ENCODE measurements around the gene CLK1. TPM values are rescaled to one million over a fixed set of nuclear protein-coding genes. Genes with fewer than 3 reads are reported as not detected.

Gene CLK1
- total RNA-seq, 2 experiments from 2014 or later = 95.8 to 102 TPM

- ChIA-PET CTCF (interaction anchor here (1.4 kb wide), 1 partner anchor 23 kb away, joined by 3 read pairs; no protein-coding TSS in a partner anchor), POLR2A (interaction anchor here (0.7 to 1.2 kb wide), 2 partner anchors 10 to 39 kb away, joined by 3 read pairs; no protein-coding TSS in a partner anchor)
Measured at GRCh38 chr2:200818732-200819131, 45.7 kb downstream of the CLK1 start.

GRCh38 chr2:200814917-200815316 lies 49.5 kb downstream of the CLK1 start:
- ChIA-PET CTCF (interaction anchor here (1.0 kb wide), 1 partner anchor 49 kb away, joined by 3 read pairs; the partner anchor contains the start of gene CLK1), POLR2A (interaction anchor here (1.0 to 3.1 kb wide), 4 partner anchors 44 to 102 kb away, joined by 4 to 26 read pairs (median 14); partner anchors contain the start of gene CLK1)

- POLR2A ChIA-PET = interaction anchor here (0.6 to 3.1 kb wide), 7 partner anchors 14 to 101 kb away, joined by 3 to 26 read pairs (median 5); partner anchors contain the start of gene CLK1
- CTCF ChIA-PET = interaction anchor here (0.7 to 1.0 kb wide), 2 partner anchors 50 to 111 kb away, joined by 3 read pairs; partner anchors contain the start of gene CLK1
Measured at GRCh38 chr2:200814276-200814815, 50.1 kb downstream of the CLK1 start.

- ChIA-PET CTCF (interaction anchor here (3.5 kb wide), 1 partner anchor 99 kb away, joined by 9 read pairs; no protein-coding TSS in a partner anchor), POLR2A (interaction anchor here (1.0 to 3.1 kb wide), 4 partner anchors 47 to 99 kb away, joined by 3 to 16 read pairs (median 6); partner anchors contain the start of gene CLK1)
Measured at GRCh38 chr2:200812122-200813022, 52.1 kb downstream of the CLK1 start.

DNA sequence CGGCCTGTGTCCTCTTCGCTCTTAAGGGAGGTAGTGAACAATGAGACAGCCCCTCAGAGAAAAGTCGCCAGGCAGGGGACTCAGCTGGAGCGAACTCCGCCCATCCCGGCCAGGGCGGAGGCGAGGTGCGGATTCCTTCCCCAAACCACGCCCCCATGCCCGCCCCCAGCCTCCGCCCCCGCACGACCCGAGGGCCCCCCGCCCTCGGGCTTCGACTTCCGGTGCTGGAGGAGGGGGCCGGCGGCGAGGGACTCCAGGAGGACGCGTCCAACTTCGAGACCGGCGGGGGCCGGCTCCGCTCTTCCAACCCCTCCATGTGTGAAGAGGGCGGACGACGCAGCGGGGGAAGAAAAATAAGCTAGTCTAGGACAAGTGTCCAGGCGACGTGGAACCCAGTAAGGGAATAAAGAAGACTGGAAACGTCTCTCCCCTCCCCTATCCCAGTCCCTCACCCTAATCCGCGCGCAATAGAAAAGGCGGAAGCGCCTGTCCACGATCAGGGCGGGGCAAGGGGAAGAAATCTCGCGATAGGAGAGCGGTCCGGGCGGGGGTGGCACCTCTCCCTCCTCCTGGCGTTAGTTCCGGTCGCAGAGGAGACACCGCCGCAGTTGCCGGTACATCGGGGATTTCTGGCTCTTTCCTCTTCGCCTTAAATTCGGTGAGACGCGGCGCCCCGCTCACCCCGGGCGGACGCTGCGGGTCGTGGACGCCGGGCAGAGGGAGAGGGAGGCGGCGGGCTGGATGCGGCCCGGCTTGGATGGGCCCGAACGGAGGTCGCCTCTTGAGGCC lies 52.9 kb downstream of the CLK1 start, which contains the start of gene BZW1:
Gene BZW1, plus strand, starts transcription at position 578 of the 789 bp plus-strand sequence. CDS start 1,308 bp downstream, outside the sequence.
- ChIA-PET POLR2A (interaction anchor here (1.3 kb wide), 2 partner anchors 53 to 98 kb away, joined by 4 to 7 read pairs; partner anchors contain the start of gene CLK1), CTCF (interaction anchor here (3.5 kb wide), 1 partner anchor 98 kb away, joined by 9 read pairs; no protein-coding TSS in a partner anchor)

DNA sequence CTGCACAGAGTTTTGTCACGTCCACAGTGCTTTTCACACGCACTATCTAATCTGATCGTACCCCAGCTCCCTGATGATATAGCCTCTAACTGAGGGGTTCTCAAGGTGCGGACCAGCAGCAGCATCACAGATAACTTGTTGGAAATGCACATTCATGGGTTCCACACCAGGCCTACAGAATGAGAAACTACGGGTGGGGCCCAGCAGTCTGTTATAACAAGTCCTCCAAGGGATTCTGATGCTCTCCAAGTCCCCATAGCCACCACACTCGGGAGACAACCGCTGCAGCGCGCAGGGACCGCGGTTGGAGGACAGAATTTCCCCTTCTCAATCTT lies 53.5 kb downstream of the CLK1 start:
- CTCF ChIA-PET = interaction anchor here (3.5 kb wide), 1 partner anchor 97 kb away, joined by 9 read pairs; no protein-coding TSS in a partner anchor
- POLR2A ChIA-PET = interaction anchor here (1.3 kb wide), 2 partner anchors 54 to 98 kb away, joined by 4 to 7 read pairs; partner anchors contain the start of gene CLK1

GRCh38 chr2:200810252-200810997 lies 54.0 kb downstream of the CLK1 start:
- ChIA-PET CTCF (interaction anchor here (0.6 to 3.5 kb wide), 2 partner anchors 54 to 97 kb away, joined by 5 to 9 read pairs; no protein-coding TSS in a partner anchor), POLR2A (interaction anchor here (0.6 to 1.3 kb wide), 3 partner anchors 14 to 97 kb away, joined by 3 to 7 read pairs (median 4); partner anchors contain the start of gene CLK1)

DNA sequence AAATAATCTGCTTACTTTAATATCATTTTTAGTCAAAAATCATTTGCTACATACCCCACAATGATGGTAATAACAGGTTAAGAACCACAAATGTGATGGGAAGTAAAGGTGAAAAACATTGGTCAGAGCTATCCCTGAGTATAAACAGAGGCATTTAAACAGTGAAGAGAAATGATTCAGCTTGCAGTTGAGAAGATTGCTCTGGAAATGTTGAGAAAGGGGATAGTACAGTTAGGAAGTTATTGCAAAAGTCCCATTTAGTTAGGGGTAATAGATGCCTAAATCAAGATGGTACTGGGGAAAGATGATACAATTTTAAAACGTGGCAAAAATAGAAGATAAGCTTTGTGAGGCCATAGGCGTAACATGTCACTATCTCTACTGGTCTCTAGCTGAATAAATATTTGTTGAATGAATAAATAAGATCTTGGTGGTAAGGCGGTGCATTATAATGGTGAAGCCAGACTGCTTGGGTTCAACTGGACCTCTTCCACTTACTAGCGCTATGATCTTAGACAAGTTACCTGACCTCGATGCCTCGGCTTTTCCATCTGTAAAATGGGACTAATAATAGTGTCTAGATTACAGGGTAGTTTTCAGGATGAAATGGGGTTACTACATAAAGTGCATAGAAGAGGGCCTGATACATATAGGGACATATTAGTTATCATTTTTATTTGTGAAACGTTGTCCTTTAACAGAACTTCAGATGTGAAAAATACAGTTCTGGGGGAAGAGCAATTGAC lies 54.8 kb downstream of the CLK1 start:
- ChIA-PET CTCF (no interaction called here), POLR2A (interaction anchor here (0.6 kb wide), 2 partner anchors 14 to 66 kb away, joined by 3 to 5 read pairs; no protein-coding TSS in a partner anchor)

Other genes with a start within 250 kb of the CLK1 start
- gene BZW1, start 52.7 kb downstream of the CLK1 start, total RNA-seq = 100 to 1,000 TPM; 497 to 509 TPM
- gene PPIL3, start 24.4 kb upstream of the CLK1 start, total RNA-seq = 10 to 100 TPM; 38.3 to 41.7 TPM
- gene NIF3L1, start 24.7 kb upstream of the CLK1 start, total RNA-seq = 10 to 100 TPM; 26.0 to 30.5 TPM
- 10 to 100 TPM; 48.5 to 51.0 TPM for gene ORC2, start 99.0 kb upstream of the CLK1 start, total RNA-seq
- gene HYCC2, start 207.0 kb upstream of the CLK1 start, total RNA-seq = 10 to 100 TPM; 27.3 to 27.8 TPM
- gene NDUFB3, start 207.3 kb upstream of the CLK1 start, total RNA-seq = 100 to 1,000 TPM; 141 to 147 TPM